ENCODE data around the gene CEND1.

DNA sequence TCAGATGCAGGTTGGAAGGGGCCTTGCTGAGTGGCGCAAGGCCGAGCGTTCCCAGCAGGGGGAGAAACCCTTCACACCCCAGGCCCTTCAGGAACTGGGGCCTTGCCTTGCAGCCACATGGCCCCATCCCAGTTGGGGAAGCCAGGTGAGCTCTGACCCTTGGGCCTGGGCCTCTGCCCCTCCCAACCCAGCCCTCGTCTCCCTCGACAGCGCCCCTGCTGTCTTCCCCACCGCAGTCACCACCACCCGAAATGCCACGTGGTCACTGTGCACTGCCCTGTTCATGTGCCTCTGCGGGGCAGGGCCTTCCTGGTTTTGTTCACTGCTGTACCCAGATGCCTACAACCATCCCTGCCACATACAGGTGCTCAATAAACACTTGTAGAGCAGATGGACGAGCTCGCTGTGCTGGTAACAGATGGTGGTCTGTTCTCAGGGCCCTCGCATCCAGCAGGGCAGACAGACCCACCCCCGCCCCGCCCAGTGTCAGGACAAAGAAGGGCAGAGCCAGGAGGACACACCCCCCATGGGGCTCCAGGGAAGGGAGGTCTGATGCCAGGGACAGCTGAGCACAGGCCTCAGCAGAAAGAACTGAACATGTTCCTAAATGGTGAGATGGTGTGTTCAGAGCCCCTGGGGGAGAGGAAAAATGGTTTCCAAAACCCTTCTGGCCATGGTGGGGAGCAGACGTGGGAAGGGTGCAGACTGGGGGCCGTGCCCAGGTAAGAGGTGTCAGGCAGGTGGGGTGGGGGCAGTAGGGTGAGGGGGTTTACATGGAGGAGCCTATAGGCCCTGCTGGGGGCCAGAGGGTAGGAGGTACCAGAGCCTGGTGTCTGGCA is 48.8 kb upstream of the CEND1 start:
- TF ChIP-seq SUZ12 (IDR thresholded peaks at IDR 0.05; ENCODE audit: extremely low read depth, insufficient read depth, insufficient read length), result no peak
- TF ChIP-seq ZNF274 (IDR thresholded peaks at IDR 0.05; ENCODE audit: low read depth, low read length), result no peak

Measured in NT2/D1 (cell line).